Measurements from ENCODE around the gene TRPM2. TPM values are rescaled to one million over a fixed set of nuclear protein-coding genes. Genes with fewer than 3 reads are reported as not detected.

The TRPM2 gene
- total RNA-seq, 3 donors from 2014 or later (not counting 1 experiment from before 2014, with no cell fraction given) = 21.7 to 70.5 (median 25.2) TPM

- H3K9me3 ChIP-seq (ENCODE audit: control insufficient read depth, insufficient read depth, low read length) = no peaks in the 10 kb centered on the region
- no peak overlapping the region for H3K4me3 Mint-ChIP-seq
- no peak overlapping the region for H3K27ac ChIP-seq (ENCODE audit: low read length)
- H3K4me3 ChIP-seq (ENCODE audit: low read length) = no peak overlapping the region
- ATAC-seq (no peak), DNase-seq (no peak)
- intact Hi-C loops (cut with micrococcal nuclease) = no loop called here
- no peak overlapping the region for H3K27ac Mint-ChIP-seq
- no peaks in the 10 kb centered on the region for H3K36me3 Mint-ChIP-seq
- no peak for TF ChIP-seq CTCF (IDR thresholded peaks at IDR 0.05)
- no peaks in the 10 kb centered on the region for H3K9me3 Mint-ChIP-seq
- peaks cover under 1% of the 10 kb centered on the region for H3K36me3 ChIP-seq (ENCODE audit: control insufficient read depth, insufficient read depth, low read length)
- H3K27me3 Mint-ChIP-seq (ENCODE audit: low read depth in 2 of 2) = peaks cover 11 to 14% of the 10 kb centered on the region in 2 donors
- H3K27me3 ChIP-seq (ENCODE audit: control insufficient read depth, insufficient read depth, low read length) = no peaks in the 10 kb centered on the region
- no peaks in the 10 kb centered on the region for H3K4me1 ChIP-seq (ENCODE audit: control insufficient read depth, insufficient read depth, low read length)
- H3K4me1 Mint-ChIP-seq = peaks cover 0 to 7% of the 10 kb centered on the region in 2 donors
- 82% methylated on average over 21 of the region's 21 CpGs for WGBS (ENCODE audit: insufficient coverage)
These were observed 91.0 kb downstream of the TRPM2 start for GRCh38 chr21:44444286-44444931.

- Mint-ChIP-seq H3K4me3 (no peak overlapping the region), H3K4me1 (peaks cover 0 to 7% of the 10 kb centered on the region in 2 donors), H3K9me3 (no peaks in the 10 kb centered on the region), H3K36me3 (no peaks in the 10 kb centered on the region), H3K27me3 (ENCODE audit: low read depth in 2 of 2) (peaks cover 11 to 16% of the 10 kb centered on the region in 2 donors), H3K27ac (no peak overlapping the region)
- no peaks in the 10 kb centered on the region for H3K27me3 ChIP-seq (ENCODE audit: control insufficient read depth, insufficient read depth, low read length)
- WGBS (ENCODE audit: insufficient coverage) = 84% methylated on average over 19 of the region's 19 CpGs
- intact Hi-C loops (cut with micrococcal nuclease) = no loop called here
- H3K27ac ChIP-seq (ENCODE audit: low read length) = no peak overlapping the region
- H3K4me1 ChIP-seq (ENCODE audit: control insufficient read depth, insufficient read depth, low read length) = no peaks in the 10 kb centered on the region
- DNase-seq (no peak), ATAC-seq (no peak)
- no peak for TF ChIP-seq CTCF (IDR thresholded peaks at IDR 0.05)
- no peaks in the 10 kb centered on the region for H3K36me3 ChIP-seq (ENCODE audit: control insufficient read depth, insufficient read depth, low read length)
- no peaks in the 10 kb centered on the region for H3K9me3 ChIP-seq (ENCODE audit: control insufficient read depth, insufficient read depth, low read length)
- no peak overlapping the region for H3K4me3 ChIP-seq (ENCODE audit: low read length)
These were observed 91.9 kb downstream of the TRPM2 start for GRCh38 chr21:44445145-44445812.

- Mint-ChIP-seq H3K4me3 (no peak overlapping the region), H3K9me3 (no peaks in the 10 kb centered on the region), H3K36me3 (no peaks in the 10 kb centered on the region), H3K27ac (no peak overlapping the region), H3K27me3 (ENCODE audit: low read depth in 2 of 2) (peaks cover 25 to 38% of the 10 kb centered on the region in 2 donors), H3K4me1 (peaks cover 0 to 12% of the 10 kb centered on the region in 2 donors)
- WGBS (ENCODE audit: insufficient coverage) = 84% methylated on average over 13 of the region's 13 CpGs
- H3K27ac ChIP-seq (ENCODE audit: low read length) = no peak overlapping the region
- H3K36me3 ChIP-seq (ENCODE audit: control insufficient read depth, insufficient read depth, low read length) = no peaks in the 10 kb centered on the region
- intact Hi-C loops (cut with micrococcal nuclease) = no loop called here
- ATAC-seq = no peak
- no peaks in the 10 kb centered on the region for H3K4me1 ChIP-seq (ENCODE audit: control insufficient read depth, insufficient read depth, low read length)
- peaks cover 2% of the 10 kb centered on the region for H3K27me3 ChIP-seq (ENCODE audit: control insufficient read depth, insufficient read depth, low read length)
- no peak for DNase-seq
- no peak for TF ChIP-seq CTCF (IDR thresholded peaks at IDR 0.05)
- no peaks in the 10 kb centered on the region for H3K9me3 ChIP-seq (ENCODE audit: control insufficient read depth, insufficient read depth, low read length)
- no peak overlapping the region for H3K4me3 ChIP-seq (ENCODE audit: low read length)
These were observed 95.3 kb downstream of the TRPM2 start for GRCh38 chr21:44448651-44449131.
